Activated naive CD4-positive, alpha-beta T cell treated with anti-CD3 and anti-CD28 coated beads for 36 hours (primary cell): ENCODE results near the gene MLF1. TPM values are rescaled to one million over a fixed set of nuclear protein-coding genes. Genes with fewer than 3 reads are reported as not detected.
"Not testable (repeated sequence)": the region's sequence is repeated elsewhere in the genome, so short reads cannot be mapped to it uniquely, and the experiment has no call there.

Experiments used
- CTCF ChIA-PET: fragments of 350-600 bp; sonication (Branson Sonifier 250); formaldehyde crosslinking; loops from one replicate; lab custom pipeline; 2021; ENCODE audit warnings: antibody characterized with exemption; lab: Charles Lee
- DNase-seq: peaks from one replicate; pipeline ENCODE4 v3.0.0-alpha.2; 2020
- H3K27ac Mint-ChIP-seq: one replicate; pipeline ENCODE4 v1.8.0; 2021; ENCODE audit warnings: mild to moderate bottlenecking, mixed read lengths
- H3K27me3 Mint-ChIP-seq: one replicate; pipeline ENCODE4 v1.8.0; 2021; ENCODE audit warnings: low read depth, mixed read lengths
- H3K36me3 Mint-ChIP-seq: one replicate; pipeline ENCODE4 v1.8.0; 2021; ENCODE audit warnings: low read depth, mixed read lengths
- H3K4me1 Mint-ChIP-seq: one replicate; pipeline ENCODE4 v1.8.0; 2021; ENCODE audit warnings: low read depth, mixed read lengths
- H3K4me3 Mint-ChIP-seq: one replicate; pipeline ENCODE4 v1.8.0; 2021; ENCODE audit warnings: mild to moderate bottlenecking, moderate library complexity, mixed read lengths
- H3K9me3 Mint-ChIP-seq: one replicate; pipeline ENCODE4 v1.8.0; 2021; ENCODE audit warnings: mixed read lengths
- intact Hi-C: fragments of 100-400 bp; cut with micrococcal nuclease; formaldehyde crosslinking; loops from one replicate; pipeline ENCODE4 v1.15.1; 2023
- total RNA-seq, 2 experiments: library from RNA; stranded (reverse); gene quantifications; one replicate each; pipeline ENCODE4 v1.2.3, GENCODE V29; 2021

MLF1 gene
- total RNA-seq = 1 to 10 TPM; 1.2 to 1.6 TPM

GRCh38 chr3:158570999-158571702, at the start of gene MLF1:
Gene MLF1, plus strand, starts transcription at chr3:158571194. Its CDS starts 107 bp downstream, at chr3:158571301.
- H3K27ac Mint-ChIP-seq = no peak within 1 kb of the TSS
- peak; percentile 86 for DNase-seq
- CTCF ChIA-PET = interaction anchor here (0.6 kb wide), 1 partner anchor 16 kb away, joined by 4 read pairs; no protein-coding TSS in a partner anchor
- peaks cover 41% of the 10 kb centered on the region for H3K27me3 Mint-ChIP-seq
- intact Hi-C loops = loop anchor here (1.0 kb wide), 1 partner anchor 73 kb away; the partner anchor contains the start of gene GFM1
- no peaks in the 10 kb centered on the region for H3K9me3 Mint-ChIP-seq
- H3K36me3 Mint-ChIP-seq = peaks cover 3% of the 10 kb centered on the region
- H3K4me1 Mint-ChIP-seq = peaks cover 11% of the 10 kb centered on the region
- H3K4me3 Mint-ChIP-seq = peak within 1 kb of the TSS; percentile 72

DNA sequence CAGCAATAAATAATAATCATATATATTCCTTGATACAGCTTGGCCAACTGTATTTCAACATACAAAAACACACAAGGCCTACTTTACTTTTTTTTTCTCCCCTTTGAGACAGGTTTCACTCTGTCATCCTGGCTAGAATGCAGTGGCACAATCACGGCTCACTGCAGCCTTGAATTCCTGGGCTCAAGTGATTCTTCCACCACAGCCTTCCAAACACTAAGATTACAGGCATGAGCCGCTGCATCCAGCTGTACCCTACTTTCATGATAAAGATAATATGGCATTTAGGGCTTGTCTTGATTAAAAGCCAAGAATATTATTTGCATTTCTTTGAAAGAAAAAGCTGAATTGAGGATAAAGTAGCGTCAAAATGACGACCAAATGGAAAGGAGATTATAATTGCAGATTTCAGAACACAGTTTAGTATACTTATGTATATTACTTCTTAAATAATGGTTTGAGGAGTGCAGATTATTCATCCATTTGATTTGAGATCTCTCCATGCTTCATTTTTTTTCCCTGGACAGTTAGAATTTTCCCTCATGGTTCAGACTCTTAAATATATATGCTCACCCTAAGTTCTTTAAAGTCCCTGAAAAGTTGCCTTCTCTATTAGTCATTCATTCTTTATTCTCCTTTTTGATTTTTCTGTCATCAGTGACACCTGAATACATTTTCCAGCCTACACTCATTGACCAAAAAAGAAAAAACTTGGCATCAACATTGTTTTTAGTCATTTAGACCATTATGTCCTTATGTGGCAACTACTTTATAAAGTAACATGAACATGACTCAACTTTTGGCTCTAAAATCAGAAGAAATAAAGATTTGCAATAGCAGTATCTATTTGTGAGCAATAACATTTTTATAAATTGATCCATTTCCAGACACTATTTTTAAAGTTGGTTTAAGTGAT, 48.5 kb upstream of the MLF1 start:
- Mint-ChIP-seq H3K4me1 (no peaks in the 10 kb centered on the region), H3K27me3 (no peaks in the 10 kb centered on the region), H3K27ac (no peak overlapping the region), H3K9me3 (no peaks in the 10 kb centered on the region), H3K4me3 (no peak overlapping the region), H3K36me3 (no peaks in the 10 kb centered on the region)
- CTCF ChIA-PET = no interaction called here
- intact Hi-C loops = no loop called here
- DNase-seq = no peak

DNA sequence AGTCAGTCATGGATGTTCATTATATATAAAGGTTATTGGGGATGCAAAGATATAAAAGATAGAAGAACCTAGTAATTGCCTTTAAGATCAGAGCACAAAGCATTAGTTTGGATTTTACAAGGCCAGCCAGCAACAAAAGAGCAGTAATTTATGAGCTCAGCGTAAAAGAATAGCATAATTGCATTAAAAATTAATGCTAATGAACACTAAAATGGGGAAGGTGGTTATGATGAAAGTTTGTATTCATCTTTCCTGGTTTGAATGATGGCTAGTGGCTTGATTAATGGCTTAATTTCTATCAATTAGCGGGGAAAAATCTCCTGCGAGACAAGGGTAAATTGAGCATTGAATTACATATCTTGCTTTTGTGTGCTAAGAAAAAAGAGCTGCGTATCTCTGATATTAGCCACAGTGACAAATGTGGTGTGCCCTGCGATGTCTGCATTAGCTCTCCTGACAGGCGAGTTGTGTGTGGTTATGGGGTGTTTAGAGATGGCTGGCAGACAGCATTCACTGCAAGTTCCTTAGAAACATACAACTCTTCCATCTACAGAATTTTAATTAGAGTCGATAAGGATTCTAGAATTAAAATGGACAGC, 42.8 kb upstream of the MLF1 start:
- intact Hi-C loops = no loop called here
- no peak overlapping the region for H3K27ac Mint-ChIP-seq

GRCh38 chr3:158531334-158531733, 39.7 kb upstream of the MLF1 start:
- CTCF ChIA-PET = interaction anchor here (0.6 to 1.0 kb wide), 2 partner anchors 43 to 887 kb away, joined by 3 to 5 read pairs; no protein-coding TSS in a partner anchor
- Mint-ChIP-seq H3K9me3 (no peaks in the 10 kb centered on the region), H3K36me3 (no peaks in the 10 kb centered on the region), H3K27me3 (no peaks in the 10 kb centered on the region), H3K4me3 (no peak overlapping the region), H3K27ac (no peak overlapping the region), H3K4me1 (no peaks in the 10 kb centered on the region)
- intact Hi-C loops = loop anchor here (5.0 kb wide), 2 partner anchors 419 to 664 kb away; partner anchors contain the start of gene RSRC1
- DNase-seq = no peak

More for the DNA sequence above, 42.8 kb upstream of the MLF1 start:
- H3K4me1 Mint-ChIP-seq = no peaks in the 10 kb centered on the region
- H3K4me3 Mint-ChIP-seq = no peak overlapping the region
- H3K36me3 Mint-ChIP-seq = no peaks in the 10 kb centered on the region
- CTCF ChIA-PET = no interaction called here
- no peak for DNase-seq
- no peaks in the 10 kb centered on the region for H3K9me3 Mint-ChIP-seq
- no peaks in the 10 kb centered on the region for H3K27me3 Mint-ChIP-seq

DNA sequence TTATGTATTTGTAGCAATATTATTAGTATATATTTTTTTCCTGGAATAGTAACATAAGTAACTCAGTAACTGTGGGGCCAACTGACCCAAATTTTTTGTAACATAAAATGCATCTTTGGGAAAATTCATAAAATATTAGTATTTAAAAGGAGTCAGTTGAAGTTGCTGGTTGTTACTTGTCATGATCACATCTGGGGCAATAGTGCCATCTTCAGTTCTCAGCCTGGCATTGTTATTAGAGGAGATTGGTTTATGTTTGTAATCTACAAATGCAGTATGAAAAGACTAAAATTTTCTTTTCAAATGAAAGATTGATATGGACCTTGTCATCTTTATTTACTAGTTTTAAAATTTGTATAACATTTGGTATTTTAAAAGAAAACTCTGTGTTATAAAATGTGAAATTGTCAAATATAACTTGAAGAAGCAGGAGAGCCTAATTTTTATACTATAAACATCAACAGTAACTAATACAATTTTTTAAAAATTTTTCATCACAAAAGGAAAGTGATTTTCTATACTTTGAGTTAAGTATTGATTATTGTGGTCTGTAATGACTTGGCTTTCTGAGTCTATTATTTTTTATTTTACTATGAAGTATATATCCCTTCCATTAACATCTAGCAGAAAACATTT, 38.8 kb upstream of the MLF1 start:
- CTCF ChIA-PET = interaction anchor here (1.0 kb wide), 1 partner anchor 44 kb away, joined by 3 read pairs; no protein-coding TSS in a partner anchor
- H3K4me3 Mint-ChIP-seq = no peak overlapping the region
- no peak overlapping the region for H3K27ac Mint-ChIP-seq
- intact Hi-C loops = loop anchor here (1.0 to 5.0 kb wide), 3 partner anchors 420 to 914 kb away; partner anchors contain the start of gene RSRC1
- no peaks in the 10 kb centered on the region for H3K9me3 Mint-ChIP-seq
- no peaks in the 10 kb centered on the region for H3K4me1 Mint-ChIP-seq
- no peaks in the 10 kb centered on the region for H3K36me3 Mint-ChIP-seq
- H3K27me3 Mint-ChIP-seq = no peaks in the 10 kb centered on the region
- peak; percentile 18 for DNase-seq

DNA sequence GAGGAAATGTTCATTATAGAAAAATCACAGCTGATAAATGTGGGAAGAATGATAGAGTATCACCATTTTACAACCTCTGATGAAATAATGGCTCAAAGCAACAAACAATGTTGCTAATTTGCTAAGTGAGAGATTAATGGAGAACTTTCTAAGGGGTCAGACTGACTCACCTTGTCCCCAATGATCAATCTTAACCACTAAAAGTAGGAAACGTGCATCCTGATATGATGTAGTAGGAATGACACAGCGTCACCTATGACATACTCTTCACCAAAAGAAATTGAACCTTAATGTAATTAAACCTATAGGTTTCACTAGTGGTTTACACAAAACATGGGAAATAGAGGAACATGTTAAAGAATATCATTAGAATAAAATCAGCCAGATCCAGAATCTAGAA, 35.1 kb upstream of the MLF1 start:
- intact Hi-C loops = loop anchor here (5.0 kb wide), 1 partner anchor 191 kb away; no protein-coding TSS in a partner anchor
- no peak for DNase-seq
- Mint-ChIP-seq H3K9me3 (no peaks in the 10 kb centered on the region), H3K4me3 (no peak overlapping the region), H3K4me1 (no peaks in the 10 kb centered on the region), H3K27me3 (no peaks in the 10 kb centered on the region), H3K27ac (no peak overlapping the region), H3K36me3 (no peaks in the 10 kb centered on the region)
- CTCF ChIA-PET = no interaction called here

DNA sequence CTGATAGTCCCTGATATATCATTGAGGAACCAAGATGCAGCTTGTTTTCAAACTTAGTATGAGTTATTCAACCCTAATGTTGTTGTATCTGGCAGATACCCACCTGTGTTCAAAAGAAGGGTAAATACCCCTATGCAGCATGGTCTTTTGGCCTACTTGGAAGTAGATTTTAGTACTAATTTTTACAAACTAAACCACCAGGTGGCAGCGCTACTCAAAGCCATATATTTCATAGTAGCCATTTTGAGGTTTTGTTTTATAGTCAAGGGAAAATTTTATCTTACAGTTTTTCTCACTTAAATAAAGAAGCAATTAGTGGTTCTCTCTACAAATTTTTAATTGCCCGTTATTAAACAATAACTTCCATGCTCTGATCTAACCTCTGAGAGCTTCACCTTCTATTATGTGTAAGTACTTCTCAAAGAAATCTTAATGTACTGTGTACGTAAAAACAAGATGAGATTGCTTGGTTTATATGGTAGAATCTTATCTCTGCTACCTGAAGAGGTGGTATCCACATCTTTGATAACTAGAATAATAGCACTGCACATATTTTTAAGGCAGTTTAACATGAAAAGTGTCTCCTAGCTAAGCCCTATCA, 31.5 kb upstream of the MLF1 start:
- no peaks in the 10 kb centered on the region for H3K4me1 Mint-ChIP-seq
- CTCF ChIA-PET = interaction anchor here (0.6 to 2.2 kb wide), 14 partner anchors 9 to 985 kb away, joined by 3 to 12 read pairs (median 4); partner anchors contain the start of gene GFM1
- no peaks in the 10 kb centered on the region for H3K27me3 Mint-ChIP-seq
- intact Hi-C loops = loop anchor here (1.0 to 5.0 kb wide), 3 partner anchors 105 to 252 kb away; partner anchors contain the start of gene GFM1
- H3K9me3 Mint-ChIP-seq = no peaks in the 10 kb centered on the region
- no peak overlapping the region for H3K27ac Mint-ChIP-seq
- H3K4me3 Mint-ChIP-seq = no peak overlapping the region
- peaks cover 12% of the 10 kb centered on the region for H3K36me3 Mint-ChIP-seq
- peak; percentile 63 for DNase-seq

DNA sequence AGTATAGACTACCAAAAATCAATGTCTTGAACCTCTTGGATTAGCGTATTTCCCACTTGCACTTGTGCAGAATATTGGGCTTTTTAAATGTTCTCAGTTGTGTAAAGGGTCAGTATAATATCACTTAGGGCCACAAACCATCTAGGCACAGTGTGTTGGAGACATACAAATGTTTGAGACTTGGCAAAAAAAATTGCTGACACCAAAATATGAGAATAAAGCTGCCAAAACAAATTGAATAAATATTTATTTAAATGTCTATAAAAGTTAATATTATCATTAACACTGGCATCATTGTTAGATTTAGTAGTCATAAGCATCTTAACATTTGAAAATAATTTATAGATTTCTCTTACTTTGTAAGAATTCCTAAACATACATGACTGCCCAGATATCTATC, 30.9 kb upstream of the MLF1 start:
- Mint-ChIP-seq H3K27ac (no peak overlapping the region), H3K27me3 (no peaks in the 10 kb centered on the region), H3K4me3 (no peak overlapping the region), H3K36me3 (peaks cover 12% of the 10 kb centered on the region), H3K4me1 (no peaks in the 10 kb centered on the region), H3K9me3 (no peaks in the 10 kb centered on the region)
- no peak for DNase-seq
- CTCF ChIA-PET = interaction anchor here (0.6 to 2.2 kb wide), 10 partner anchors 10 to 977 kb away, joined by 3 to 6 read pairs (median 4); partner anchors contain the start of gene GFM1
- intact Hi-C loops = no loop called here

DNA sequence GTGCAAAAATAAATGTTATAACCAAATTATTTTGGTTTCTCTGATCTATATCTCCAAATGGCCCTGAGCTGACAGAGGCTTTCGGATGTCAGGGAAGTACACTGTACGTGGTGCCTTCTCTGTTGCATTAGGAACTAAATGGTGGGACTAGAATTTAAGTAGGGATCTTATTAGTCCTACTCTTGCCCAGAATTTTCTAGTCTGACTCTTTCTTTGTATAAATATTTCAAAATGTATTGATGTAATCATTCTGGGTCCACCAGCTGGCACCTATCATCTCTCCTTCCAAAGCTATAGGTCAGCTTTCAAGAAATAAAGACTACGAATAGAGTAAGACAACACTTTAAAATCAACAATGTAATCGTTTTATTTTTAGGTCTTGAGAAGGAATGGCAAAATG, 22.3 kb upstream of the MLF1 start:
- Mint-ChIP-seq H3K4me1 (no peaks in the 10 kb centered on the region), H3K9me3 (peaks cover 2% of the 10 kb centered on the region), H3K27me3 (no peaks in the 10 kb centered on the region), H3K27ac (no peak overlapping the region), H3K36me3 (peaks cover 19% of the 10 kb centered on the region), H3K4me3 (no peak overlapping the region)
- CTCF ChIA-PET = interaction anchor here (0.6 kb wide), 2 partner anchors 45 to 60 kb away, joined by 4 read pairs; no protein-coding TSS in a partner anchor
- intact Hi-C loops = no loop called here
- DNase-seq = no peak

- H3K4me1 Mint-ChIP-seq, H3K27me3 Mint-ChIP-seq, H3K9me3 Mint-ChIP-seq, H3K4me3 Mint-ChIP-seq, H3K27ac Mint-ChIP-seq, CTCF ChIA-PET, intact Hi-C loops, DNase-seq: not testable (repeated sequence)
- H3K36me3 Mint-ChIP-seq = peaks cover 16% of the 10 kb centered on the region
Observed at GRCh38 chr3:158549938-158550337, 21.1 kb upstream of the MLF1 start.

- CTCF ChIA-PET = interaction anchor here (1.3 kb wide), 1 partner anchor 13 kb away, joined by 4 read pairs; no protein-coding TSS in a partner anchor
- H3K27me3 Mint-ChIP-seq = peaks cover 4% of the 10 kb centered on the region
- no peaks in the 10 kb centered on the region for H3K4me1 Mint-ChIP-seq
- H3K36me3 Mint-ChIP-seq = peaks cover 9% of the 10 kb centered on the region
- no peak overlapping the region for H3K4me3 Mint-ChIP-seq
- DNase-seq = no peak
- peaks cover 2% of the 10 kb centered on the region for H3K9me3 Mint-ChIP-seq
- intact Hi-C loops = no loop called here
- H3K27ac Mint-ChIP-seq = no peak overlapping the region
Observed at GRCh38 chr3:158552124-158552523, 18.9 kb upstream of the MLF1 start.
